H9 (cell line): ENCODE data around the gene ARHGDIA. TPM values are rescaled to one million over a fixed set of nuclear protein-coding genes. Genes with fewer than 3 reads are reported as not detected.

Source experiments
- DNase-seq: peaks from one replicate; pipeline ENCODE4 v3.0.0-alpha.2; 2017
- H2AFZ ChIP-seq: one replicate; pipeline ENCODE4 v1.6.1; 2013; ENCODE audit warnings: mild to moderate bottlenecking, low read length, control low read depth, moderate library complexity
- H2AK5ac ChIP-seq: 2 replicates; pipeline ENCODE4 v1.6.1; 2013; ENCODE audit warnings: low read length, control low read depth, mixed read lengths; ENCODE audit not compliant: insufficient read length
- H2BK120ac ChIP-seq: one replicate; pipeline ENCODE4 v1.6.1; 2013; ENCODE audit warnings: low read depth, mild to moderate bottlenecking, low read length, control low read depth, inconsistent platforms; ENCODE audit not compliant: poor library complexity, severe bottlenecking
- H2BK12ac ChIP-seq: 2 replicates; pipeline ENCODE4 v1.6.1; 2013; ENCODE audit warnings: low read length, control low read depth, mixed read lengths, low read depth; ENCODE audit not compliant: insufficient read length
- H2BK15ac ChIP-seq: 2 replicates; pipeline ENCODE4 v1.6.1; 2013; ENCODE audit warnings: low read depth, low read length, control low read depth
- H2BK20ac ChIP-seq: one replicate; pipeline ENCODE4 v1.6.1; 2013; ENCODE audit warnings: low read depth, mild to moderate bottlenecking, low read length, control low read depth, inconsistent platforms; ENCODE audit not compliant: poor library complexity, severe bottlenecking
- H2BK5ac ChIP-seq: 2 replicates; pipeline ENCODE4 v1.6.1; 2013; ENCODE audit warnings: low read length, control low read depth, mixed read lengths; ENCODE audit not compliant: insufficient read length
- H3K14ac ChIP-seq: 2 replicates; pipeline ENCODE4 v1.6.1; 2013; ENCODE audit warnings: low read length, control low read depth; ENCODE audit not compliant: insufficient read depth
- H3K18ac ChIP-seq: 2 replicates; pipeline ENCODE4 v1.6.1; 2013; ENCODE audit warnings: low read depth, mild to moderate bottlenecking, mixed read lengths, low read length, control low read depth; ENCODE audit not compliant: insufficient read length
- H3K23ac ChIP-seq: 2 replicates; pipeline ENCODE4 v1.6.1; 2013; ENCODE audit warnings: low read length, control low read depth, mixed read lengths, low read depth; ENCODE audit not compliant: insufficient read length
- H3K23me2 ChIP-seq: 2 replicates; pipeline ENCODE4 v1.6.1; 2013; ENCODE audit warnings: low read depth, mild to moderate bottlenecking, mixed read lengths, low read length, control low read depth; ENCODE audit not compliant: insufficient read length, poor library complexity, severe bottlenecking
- H3K27ac ChIP-seq: 2 replicates; pipeline ENCODE4 v1.5.1; 2013; ENCODE audit warnings: low read length, control low read depth, mixed read lengths, low read depth; ENCODE audit not compliant: insufficient read length
- H3K27me3 ChIP-seq: 2 replicates; pipeline ENCODE4 v1.6.1; 2013; ENCODE audit warnings: low read length, control low read depth, inconsistent platforms; ENCODE audit not compliant: insufficient read depth
- H3K4ac ChIP-seq: 2 replicates; pipeline ENCODE4 v1.6.1; 2013; ENCODE audit warnings: low read depth, mild to moderate bottlenecking, control low read depth, inconsistent platforms, low read length, moderate library complexity
- H3K4me1 ChIP-seq: 2 replicates; pipeline ENCODE4 v1.6.1; 2013; ENCODE audit warnings: low read length, control low read depth, inconsistent platforms; ENCODE audit not compliant: insufficient read depth
- H3K4me2 ChIP-seq: 2 replicates; pipeline ENCODE4 v1.6.1; 2013; ENCODE audit warnings: low read length, control low read depth, mixed read lengths; ENCODE audit not compliant: insufficient read length, insufficient read depth
- H3K56ac ChIP-seq: 2 replicates; pipeline ENCODE4 v1.6.1; 2013; ENCODE audit warnings: low read depth, mild to moderate bottlenecking, mixed read lengths, low read length, control low read depth; ENCODE audit not compliant: insufficient read length
- H3K79me1 ChIP-seq: 2 replicates; pipeline ENCODE4 v1.6.1; 2013; ENCODE audit warnings: low read depth, mild to moderate bottlenecking, moderate library complexity, low read length, control low read depth, inconsistent platforms; ENCODE audit not compliant: insufficient read depth, poor library complexity, severe bottlenecking
- H3K79me2 ChIP-seq: 2 replicates; pipeline ENCODE4 v1.6.1; 2013; ENCODE audit warnings: low read length, control low read depth, inconsistent platforms; ENCODE audit not compliant: insufficient read depth
- H3K9ac ChIP-seq: 2 replicates; pipeline ENCODE4 v1.6.1; 2013; ENCODE audit warnings: low read length, control low read depth, mixed read lengths; ENCODE audit not compliant: insufficient read length; ENCODE audit errors: extremely low read depth
- H3K9me3 ChIP-seq: one replicate; pipeline ENCODE4 v1.6.1; 2013; ENCODE audit warnings: low read depth, low read length, inconsistent platforms; ENCODE audit not compliant: control insufficient read depth
- H3T11ph ChIP-seq: one replicate; pipeline ENCODE4 v1.6.1; 2013; ENCODE audit warnings: mild to moderate bottlenecking, low read length, control low read depth, inconsistent platforms
- H4K20me1 ChIP-seq: one replicate; pipeline ENCODE4 v1.6.1; 2013; ENCODE audit not compliant: control insufficient read depth, insufficient read length, insufficient read depth
- H4K5ac ChIP-seq: 2 replicates; pipeline ENCODE4 v1.6.1; 2013; ENCODE audit warnings: low read depth, mild to moderate bottlenecking, mixed read lengths, low read length, control low read depth; ENCODE audit not compliant: insufficient read length
- H4K8ac ChIP-seq: replicated peaks from 2 replicates; pipeline ENCODE4 v1.6.1; 2013; ENCODE audit warnings: low read length, control low read depth, mixed read lengths, low read depth; ENCODE audit not compliant: insufficient read length
- H4K91ac ChIP-seq: 2 replicates; pipeline ENCODE4 v1.6.1; 2013; ENCODE audit warnings: low read depth, mild to moderate bottlenecking, moderate library complexity, mixed read lengths, low read length, control low read depth; ENCODE audit not compliant: insufficient read length
- H3K27ac Mint-ChIP-seq, 3 experiments: 2 replicates in 2 of 3; 3 replicates in 1 of 3; pipeline ENCODE4 v1.8.0; 2020 to 2021; ENCODE audit warnings: mixed read lengths in 3 of 3, mild to moderate bottlenecking in 1 of 3, moderate library complexity in 1 of 3
- H3K27me3 Mint-ChIP-seq: 2 replicates; pipeline ENCODE4 v1.8.0; 2021; ENCODE audit warnings: low read depth, mild to moderate bottlenecking, moderate library complexity, mixed read lengths
- H3K36me3 Mint-ChIP-seq, 3 experiments: 2 replicates in 2 of 3; 3 replicates in 1 of 3; pipeline ENCODE4 v1.8.0; 2020 to 2021; ENCODE audit warnings: low read depth in 3 of 3, mixed read lengths in 3 of 3; ENCODE audit not compliant: insufficient read depth in 1 of 3
- H3K4me1 Mint-ChIP-seq, 2 experiments: 2 replicates each; pipeline ENCODE4 v1.8.0; 2020; ENCODE audit warnings: mixed read lengths in 2 of 2
- H3K4me3 Mint-ChIP-seq, 2 experiments: 2 replicates in 1 of 2; 3 replicates in 1 of 2; pipeline ENCODE4 v1.8.0; 2020 to 2021; ENCODE audit warnings: mild to moderate bottlenecking in 2 of 2, mixed read lengths in 2 of 2, moderate library complexity in 1 of 2
- H3K9me3 Mint-ChIP-seq, 2 experiments: 2 replicates in 1 of 2; 3 replicates in 1 of 2; pipeline ENCODE4 v1.8.0; 2020; ENCODE audit warnings: mild to moderate bottlenecking in 2 of 2, mixed read lengths in 2 of 2, moderate library complexity in 1 of 2
- CTCF ChIP-seq: fragments of 200-600 bp; sonication (generic); conservative IDR thresholded peaks from 3 replicates; pipeline ENCODE4 v1.8.0; 2021; ENCODE audit warnings: antibody characterized with exemption, mild to moderate bottlenecking
- WGBS: extraction: QIAGEN DNeasy Blood & Tissue Kit; methylation state at CpG from one replicate; pipeline ENCODE4 v1.1.7; 2013; ENCODE audit warnings: missing lambda C conversion rate, low lambda C conversion rate, mixed read lengths; ENCODE audit not compliant: insufficient read length; ENCODE audit errors: extremely low coverage; 5-methylcytosine and 5-hydroxymethylcytosine counted together
- total RNA-seq: library from RNA; stranded (reverse); gene quantifications from 2 replicates; pipeline ENCODE4 v1.2.1, GENCODE V29; 2021

The ARHGDIA gene
- total RNA-seq, 1 experiment from 2014 or later: 247 TPM

GRCh38 chr17:81884968-81885367, 13.8 kb upstream of the ARHGDIA start:
- H3K27me3 Mint-ChIP-seq: 0 out of 2 replicates have a peak, but pooled peaks cover 1% of the 10 kb centered on the region
- no peak for DNase-seq
- H3K36me3 Mint-ChIP-seq: peaks cover 52 to 88% (median 75%) of the 10 kb centered on the region in 3 experiments
- H4K20me1 ChIP-seq: no peaks in the 10 kb centered on the region
- WGBS: no CpG with 5 or more reads among the region's 5 CpGs
- H3K23ac ChIP-seq: no peak overlapping the region
- H2BK12ac ChIP-seq: no peak overlapping the region
- H3K27me3 ChIP-seq: no peaks in the 10 kb centered on the region
- H2BK5ac ChIP-seq: no peak overlapping the region
- no peak overlapping the region for H3T11ph ChIP-seq
- no peaks in the 10 kb centered on the region for H3K23me2 ChIP-seq
- H3K27ac Mint-ChIP-seq: no peak overlapping the region
- H3K4me2 ChIP-seq: no peak overlapping the region
- H3K9ac ChIP-seq: no peak overlapping the region
- no peak overlapping the region for H3K27ac ChIP-seq
- no peaks in the 10 kb centered on the region for H3K9me3 Mint-ChIP-seq
- H2BK120ac ChIP-seq: no peak overlapping the region
- no peak overlapping the region for H4K8ac ChIP-seq
- no peaks in the 10 kb centered on the region for H3K9me3 ChIP-seq
- no peak overlapping the region for H2BK15ac ChIP-seq
- peaks cover 3 to 6% of the 10 kb centered on the region in 2 experiments; a peak in 3 of 4 replicates for H3K4me1 Mint-ChIP-seq
- no peak for TF ChIP-seq CTCF
- H3K56ac ChIP-seq: no peak overlapping the region
- H2BK20ac ChIP-seq: no peak overlapping the region
- no peak overlapping the region for H4K91ac ChIP-seq
- no peak overlapping the region for H3K14ac ChIP-seq
- peaks cover 14% of the 10 kb centered on the region for H3K79me1 ChIP-seq
- no peaks in the 10 kb centered on the region for H3K4me1 ChIP-seq
- no peak overlapping the region for H3K4ac ChIP-seq
- no peak overlapping the region for H4K5ac ChIP-seq
- H2AFZ ChIP-seq: no peak overlapping the region
- no peak overlapping the region for H3K18ac ChIP-seq
- peaks cover 7% of the 10 kb centered on the region; the same call in 1 of the 2 replicates for H3K79me2 ChIP-seq
- H3K4me3 Mint-ChIP-seq: no peak overlapping the region
- H2AK5ac ChIP-seq: no peak overlapping the region
